ENCODE data around the gene RALGAPA1.
A peak's percentile ranks its signal among the peaks of the same experiment; 100 is the strongest.
"Not testable (repeated sequence)": the region's sequence is repeated elsewhere in the genome, so short reads cannot be mapped to it uniquely, and the experiment has no call there.

The RALGAPA1 gene

GRCh38 chr14:35696575-35696974 is 112.5 kb downstream of the RALGAPA1 start:
- no peak for DNase-seq (ENCODE audit: low spot score)

- no peak for DNase-seq (ENCODE audit: low spot score)
These were observed 113.0 kb downstream of the RALGAPA1 start for GRCh38 chr14:35696119-35696518.

DNA sequence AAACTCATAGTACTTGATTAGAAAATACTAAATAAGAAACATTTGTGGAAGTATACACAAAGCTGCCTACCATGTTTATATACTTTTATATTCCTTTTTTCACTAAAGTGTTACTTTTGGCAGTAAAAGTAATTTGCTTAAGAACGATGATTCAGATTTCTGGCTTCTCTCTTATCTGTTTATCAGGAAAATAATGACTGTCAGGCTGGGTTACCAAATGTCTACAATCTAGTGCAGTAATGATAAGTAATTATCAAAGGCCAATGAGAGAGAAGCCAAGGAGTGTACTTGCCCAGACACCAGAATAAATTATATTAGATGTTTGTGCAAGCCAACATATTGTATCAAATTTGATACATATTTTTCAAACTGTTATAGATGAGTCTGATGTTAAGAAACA is 113.4 kb downstream of the RALGAPA1 start:
- DNase-seq (ENCODE audit: low spot score) = no peak

DNA sequence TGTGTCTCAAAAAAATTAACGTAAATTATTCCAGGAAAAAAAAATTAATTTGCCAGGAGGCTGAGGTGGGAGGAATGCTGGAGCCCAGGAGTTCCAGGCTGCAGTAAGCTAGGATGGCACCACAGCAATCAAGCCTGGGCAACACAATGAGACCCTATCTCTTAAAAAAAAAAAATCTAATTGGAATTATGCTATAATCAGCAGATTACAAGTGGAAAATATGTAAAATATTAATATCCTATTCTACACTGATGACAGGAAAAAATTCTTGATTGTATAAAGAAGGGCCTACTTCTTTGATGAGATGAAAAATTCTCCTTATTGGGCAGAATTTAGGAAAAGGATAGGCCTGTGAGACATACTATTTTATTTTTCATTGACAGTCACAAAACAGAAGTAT is 114.0 kb downstream of the RALGAPA1 start:
- DNase-seq (ENCODE audit: low spot score) = no peak

DNA sequence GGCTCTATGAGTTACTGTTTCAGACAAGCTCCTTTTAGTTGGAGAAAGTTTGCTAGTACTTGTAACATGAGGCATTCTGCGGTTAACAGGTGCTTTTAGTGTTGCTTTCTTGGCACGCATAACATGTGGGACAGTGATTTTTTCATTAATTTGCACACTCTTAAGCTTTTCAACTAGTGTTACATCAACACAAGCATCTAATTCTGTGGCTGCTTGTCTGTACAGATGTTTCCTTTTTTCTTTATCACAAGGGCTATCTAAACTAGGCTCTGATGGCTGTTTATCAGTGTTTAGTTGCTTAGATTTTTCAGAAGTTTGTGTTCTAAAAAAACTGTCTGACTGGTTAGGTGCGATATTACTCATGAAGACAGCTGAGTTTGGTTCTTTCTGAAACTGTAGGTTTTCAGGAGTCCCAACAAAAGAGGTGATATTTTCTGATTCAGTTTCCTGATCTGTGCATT is 120.1 kb downstream of the RALGAPA1 start:
- no peak for DNase-seq (ENCODE audit: low spot score)

DNA sequence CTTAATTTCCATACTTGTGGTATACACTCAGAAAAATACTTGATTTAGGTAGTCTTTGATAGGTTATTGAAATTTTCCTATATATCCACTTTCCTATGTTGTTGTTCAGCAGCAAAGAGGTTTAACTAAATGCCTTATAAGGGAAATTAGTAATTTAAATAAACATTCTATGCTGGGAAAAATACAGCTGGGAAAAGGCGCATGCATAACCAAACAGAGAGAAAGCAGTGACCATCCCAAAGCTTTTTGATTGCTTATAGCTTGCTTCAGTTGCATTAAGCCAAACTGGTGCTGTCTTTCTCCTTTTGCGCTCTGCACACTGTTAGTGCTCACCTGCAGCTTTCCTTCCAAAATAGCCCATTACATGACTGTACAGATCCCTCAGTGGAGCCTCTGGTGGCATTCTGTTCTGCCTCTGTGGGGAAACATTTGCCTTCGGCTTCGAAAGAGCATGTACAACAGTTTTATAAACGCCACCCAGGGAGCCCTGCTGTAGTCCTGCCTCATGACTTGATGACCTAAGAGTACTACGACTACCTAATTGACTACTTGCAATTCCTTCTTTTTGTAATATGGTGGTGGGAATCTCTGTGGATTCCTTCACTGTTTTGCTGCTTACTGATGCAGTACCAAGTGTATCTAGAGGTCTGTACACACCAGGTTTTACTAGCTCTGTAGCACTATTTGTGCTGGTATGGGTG is 120.8 kb downstream of the RALGAPA1 start:
- DNase-seq (ENCODE audit: low spot score) = no peak

GRCh38 chr14:35687335-35687939 is 121.7 kb downstream of the RALGAPA1 start:
- peak; percentile 21 for DNase-seq (ENCODE audit: low spot score)

- DNase-seq (ENCODE audit: low spot score) = not testable (repeated sequence)
These were observed 125.4 kb downstream of the RALGAPA1 start for GRCh38 chr14:35683688-35684087.

- no peak for DNase-seq (ENCODE audit: low spot score)
These were observed 126.3 kb downstream of the RALGAPA1 start for GRCh38 chr14:35682802-35683201.

DNA sequence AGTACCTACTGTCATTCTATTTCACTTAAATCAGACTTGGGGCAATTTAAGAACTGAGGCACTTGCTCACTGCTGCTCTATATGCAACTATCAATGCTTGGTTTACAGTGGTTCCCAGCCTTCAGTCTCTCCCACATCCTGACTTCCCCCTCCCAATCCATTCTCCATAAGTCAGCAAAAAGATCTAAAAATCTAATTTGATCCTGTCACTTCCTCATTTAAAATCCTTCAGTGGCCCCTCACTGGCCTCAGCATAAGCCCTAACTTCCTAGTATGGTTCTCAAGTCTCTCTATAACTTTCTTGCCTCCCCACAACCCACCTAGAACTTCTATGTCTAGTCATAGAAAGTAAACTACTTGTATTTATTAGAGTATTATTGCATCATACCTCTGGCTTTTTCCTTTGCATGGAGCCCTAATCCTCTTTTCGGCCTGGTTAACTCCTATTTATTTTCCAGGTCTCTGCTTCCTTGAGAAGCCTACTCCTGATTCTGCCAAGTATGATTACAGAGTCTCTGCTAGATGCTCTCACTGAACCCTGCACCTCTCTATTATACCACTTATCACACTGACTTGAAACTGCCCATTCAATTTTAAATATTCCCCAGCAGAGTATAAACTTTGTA is 130.6 kb downstream of the RALGAPA1 start:
- no peak for DNase-seq (ENCODE audit: low spot score)

GRCh38 chr14:35669782-35670181 is 139.3 kb downstream of the RALGAPA1 start:
- no peak for DNase-seq (ENCODE audit: low spot score)

GRCh38 chr14:35666429-35667043 is 142.6 kb downstream of the RALGAPA1 start:
- no peak for DNase-seq (ENCODE audit: low spot score)

DNA sequence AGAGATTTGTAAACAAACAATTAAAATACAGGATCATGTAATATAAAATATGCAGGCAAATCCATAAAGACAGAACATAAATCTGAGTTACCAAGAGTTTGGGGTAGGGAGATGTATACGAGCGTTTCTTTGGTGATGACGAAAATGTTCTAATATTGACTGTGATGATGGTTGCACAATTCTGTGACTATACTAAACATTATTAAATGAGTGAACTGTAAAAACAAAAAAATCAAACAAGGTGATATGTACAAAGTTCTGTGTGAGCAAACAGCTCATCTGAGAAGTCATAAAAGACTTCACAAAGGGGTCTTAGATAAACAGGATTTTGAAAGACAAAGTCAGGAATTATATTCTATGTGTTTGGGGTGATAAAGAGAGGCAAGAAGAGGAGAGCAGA is 147.2 kb downstream of the RALGAPA1 start:
- no peak for DNase-seq (ENCODE audit: low spot score)

GRCh38 chr14:35653045-35653444 is 156.1 kb downstream of the RALGAPA1 start:
- DNase-seq (ENCODE audit: low spot score) = no peak

DNA sequence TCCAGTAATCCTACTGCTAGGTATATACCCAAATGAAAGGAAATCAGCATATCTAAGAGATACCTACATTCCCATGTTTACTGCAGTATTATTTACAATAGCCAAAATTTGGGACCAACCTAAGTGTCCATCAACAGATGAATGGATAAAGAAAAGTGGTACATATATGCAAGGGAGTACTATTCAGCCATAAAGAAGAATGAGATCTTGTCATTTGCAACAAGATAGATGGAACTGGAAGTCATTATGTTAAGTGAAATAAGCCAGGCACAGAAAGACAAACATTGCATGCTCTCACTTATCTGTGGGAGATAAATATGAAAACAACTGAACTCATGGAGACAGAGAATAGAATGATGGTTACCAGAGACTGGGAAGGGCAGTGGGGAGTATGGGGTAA is 165.6 kb downstream of the RALGAPA1 start:
- DNase-seq (ENCODE audit: low spot score) = no peak

DNA sequence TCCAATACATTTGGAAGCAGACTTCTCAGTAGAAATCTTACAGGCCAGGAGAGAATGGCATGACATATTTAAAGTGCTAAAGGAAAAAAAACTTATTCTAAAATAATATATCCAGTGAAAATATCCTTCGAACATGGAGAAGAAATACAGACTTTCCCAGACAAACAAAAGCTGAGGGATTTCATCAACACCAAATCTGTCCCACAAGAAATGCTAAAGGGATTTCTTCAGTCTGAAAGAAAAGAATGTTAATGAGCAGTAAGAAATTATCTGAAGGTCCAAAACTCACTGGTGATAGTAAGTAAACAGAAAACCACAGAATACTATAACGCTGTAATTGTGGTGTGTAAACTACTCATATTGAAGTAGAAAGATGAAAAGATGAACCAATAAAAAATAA is 171.2 kb downstream of the RALGAPA1 start:
- no peak for DNase-seq (ENCODE audit: low spot score)

DNA sequence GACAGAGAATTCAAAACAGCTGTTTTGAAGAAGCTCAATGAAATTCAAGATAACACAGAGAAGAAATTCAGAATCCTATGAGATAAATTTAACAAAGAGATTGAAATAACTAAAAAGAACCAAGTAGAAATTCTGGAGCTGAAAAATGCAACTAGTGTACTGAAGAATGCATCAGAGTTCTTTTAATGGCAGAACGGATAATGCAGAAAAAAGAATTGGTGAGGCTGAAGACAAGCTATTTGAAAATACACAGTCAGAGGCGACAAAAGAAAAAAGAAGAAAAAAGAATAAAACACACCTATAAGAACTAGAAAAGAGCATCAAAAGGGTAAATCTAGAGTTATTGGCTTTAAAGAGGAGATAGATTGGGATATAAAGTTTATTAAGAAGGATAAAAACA is 171.8 kb downstream of the RALGAPA1 start:
- no peak for DNase-seq (ENCODE audit: low spot score)

DNA sequence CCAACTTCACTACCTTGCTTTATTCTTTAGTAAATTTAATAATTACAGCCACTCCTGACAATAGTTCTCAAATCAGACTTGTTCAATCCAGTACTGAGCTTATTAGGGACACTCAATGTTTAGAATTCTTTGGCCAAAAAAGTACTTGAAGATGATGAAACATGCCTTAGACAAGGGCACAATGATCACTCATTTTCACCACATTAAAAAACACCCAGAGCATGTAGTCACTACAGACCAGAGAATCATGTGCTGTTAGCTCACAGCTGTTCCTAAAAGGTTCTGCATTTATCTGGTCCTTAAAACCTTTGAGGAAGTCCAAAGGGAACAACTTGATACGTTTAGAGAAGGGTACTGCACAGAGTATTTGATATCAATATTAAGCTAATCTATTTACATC is 176.4 kb downstream of the RALGAPA1 start:
- DNase-seq (ENCODE audit: low spot score) = no peak

- no peak for DNase-seq (ENCODE audit: low spot score)
These were observed 176.8 kb downstream of the RALGAPA1 start for GRCh38 chr14:35632271-35632670.

DNA sequence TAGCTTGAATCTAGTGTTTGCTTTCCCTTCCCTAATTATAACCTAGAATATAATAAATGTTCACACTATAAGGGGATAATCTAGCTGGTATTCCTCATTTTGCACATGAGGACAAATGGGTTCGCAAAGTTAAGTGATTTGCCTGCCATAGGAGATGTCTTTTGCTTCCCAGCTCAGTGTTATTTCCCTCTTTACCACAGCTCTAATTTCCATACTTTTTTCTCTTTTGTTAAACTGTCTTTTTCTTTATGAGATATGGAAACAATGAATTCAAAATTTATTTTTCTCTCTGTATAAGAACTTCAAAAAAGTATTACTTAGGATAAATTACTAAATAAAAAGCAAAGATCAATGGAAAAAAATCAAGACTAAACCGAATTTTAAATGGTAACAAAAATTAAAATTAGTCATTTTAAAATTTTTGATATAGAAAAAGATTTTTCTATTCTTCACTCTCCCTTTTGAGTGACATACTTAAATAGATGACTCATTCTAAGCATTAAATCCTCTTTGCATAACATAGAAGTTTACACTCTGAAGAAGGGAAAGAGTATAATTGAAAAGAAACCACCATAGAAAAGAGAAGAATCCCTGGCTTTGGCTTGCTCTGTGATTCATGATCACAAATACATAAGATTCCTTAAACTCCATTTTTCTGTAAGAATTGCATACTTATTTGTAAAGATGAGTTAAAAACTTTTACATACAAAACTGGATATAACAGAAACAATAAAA is 177.9 kb downstream of the RALGAPA1 start:
- peak; percentile 2 for DNase-seq (ENCODE audit: low spot score)

GRCh38 chr14:35628989-35629388 is 180.1 kb downstream of the RALGAPA1 start:
- DNase-seq (ENCODE audit: low spot score) = no peak

- not testable (repeated sequence) for DNase-seq (ENCODE audit: low spot score)
These were observed 182.1 kb downstream of the RALGAPA1 start for GRCh38 chr14:35626947-35627346.

All from COLO829 (cell line).